NOMO-1 treated with DMSO at 0.1 percent for 48 hours (cell line): ENCODE results near the gene PLEKHA7.
"Not testable (repeated sequence)": the region's sequence is repeated elsewhere in the genome, so short reads cannot be mapped to it uniquely, and the experiment has no call there.

Experiments used
- DNase-seq: peaks from one replicate; lab custom pipeline; 2025; ENCODE audit not compliant: unreplicated experiment; lab: John Stamatoyannopoulos, UW

Gene PLEKHA7

GRCh38 chr11:16911658-16912057 lies 102.6 kb downstream of the PLEKHA7 start:
- DNase-seq = no peak

GRCh38 chr11:16911186-16911585 lies 103.0 kb downstream of the PLEKHA7 start:
- no peak for DNase-seq

GRCh38 chr11:16909359-16910035 lies 104.7 kb downstream of the PLEKHA7 start:
- DNase-seq = no peak

- DNase-seq = no peak
Observed at GRCh38 chr11:16905375-16905774, 108.8 kb downstream of the PLEKHA7 start.

- not testable (repeated sequence) for DNase-seq
Observed at GRCh38 chr11:16904761-16905160, 109.5 kb downstream of the PLEKHA7 start.

GRCh38 chr11:16902781-16903378 lies 111.3 kb downstream of the PLEKHA7 start:
- DNase-seq = peak; percentile 59

- no peak for DNase-seq
Observed at GRCh38 chr11:16902182-16902581, 112.0 kb downstream of the PLEKHA7 start.

GRCh38 chr11:16900491-16900890 lies 113.7 kb downstream of the PLEKHA7 start:
- no peak for DNase-seq

- DNase-seq = no peak
Observed at GRCh38 chr11:16899708-16900303, 114.4 kb downstream of the PLEKHA7 start.

GRCh38 chr11:16898274-16898985 lies 115.8 kb downstream of the PLEKHA7 start:
- no peak for DNase-seq

- DNase-seq = peak; percentile 38
Observed at GRCh38 chr11:16897470-16898061, 116.6 kb downstream of the PLEKHA7 start.

- DNase-seq = no peak
Observed at GRCh38 chr11:16896729-16897469, 117.3 kb downstream of the PLEKHA7 start.

- DNase-seq = no peak
Observed at GRCh38 chr11:16895306-16895705, 118.9 kb downstream of the PLEKHA7 start.

GRCh38 chr11:16893456-16894066 lies 120.7 kb downstream of the PLEKHA7 start:
- DNase-seq = no peak

GRCh38 chr11:16891964-16892363 lies 122.2 kb downstream of the PLEKHA7 start:
- DNase-seq = no peak

GRCh38 chr11:16891165-16891564 lies 123.0 kb downstream of the PLEKHA7 start:
- DNase-seq = no peak

- DNase-seq = no peak
Observed at GRCh38 chr11:16890442-16890841, 123.8 kb downstream of the PLEKHA7 start.

- DNase-seq = no peak
Observed at GRCh38 chr11:16889905-16890304, 124.3 kb downstream of the PLEKHA7 start.

- DNase-seq = not testable (repeated sequence)
Observed at GRCh38 chr11:16889010-16889409, 125.2 kb downstream of the PLEKHA7 start.

- not testable (repeated sequence) for DNase-seq
Observed at GRCh38 chr11:16887887-16888286, 126.3 kb downstream of the PLEKHA7 start.
